NCI-H510A treated with DMSO at 0.1 percent for 48 hours (cell line): ENCODE measurements around the gene ZNF749.
A peak's percentile ranks its signal among the peaks of the same experiment; 100 is the strongest.

Experiments
- DNase-seq: peaks from one replicate; lab custom pipeline; 2025; lab: John Stamatoyannopoulos, UW

Gene ZNF749

GRCh38 chr19:57435062-57435978, at the start of gene ZNF749:
Gene ZNF749, plus strand, starts transcription at chr19:57435325. Its CDS starts 254 bp downstream, at chr19:57435579.
- DNase-seq, result peak; percentile 94

- DNase-seq, result no peak
These were observed 45.9 kb upstream of the ZNF749 start for GRCh38 chr19:57389194-57389729.

GRCh38 chr19:57389730-57390598, 45.2 kb upstream of the ZNF749 start, which contains the start of gene ZNF548:
Gene ZNF548, plus strand, starts transcription at chr19:57389854. Its CDS starts 246 bp downstream, at chr19:57390100.
- peak; percentile 87 for DNase-seq

- no peak for DNase-seq
These were observed 39.4 kb upstream of the ZNF749 start for GRCh38 chr19:57395710-57396109.

GRCh38 chr19:57398868-57399267, 36.3 kb upstream of the ZNF749 start:
- no peak for DNase-seq

GRCh38 chr19:57403737-57404563, 31.2 kb upstream of the ZNF749 start:
- no peak for DNase-seq

- no peak for DNase-seq
These were observed 28.5 kb upstream of the ZNF749 start for GRCh38 chr19:57406516-57407123.

GRCh38 chr19:57410877-57411671, 24.1 kb upstream of the ZNF749 start, which contains the start of gene ZNF17:
Gene ZNF17, plus strand, starts transcription at chr19:57411161. Its CDS starts 2,455 bp downstream, at chr19:57413616.
- peak; percentile 82 for DNase-seq

- no peak for DNase-seq
These were observed 15.7 kb upstream of the ZNF749 start for GRCh38 chr19:57419439-57419838.

GRCh38 chr19:57421037-57421436, 14.1 kb upstream of the ZNF749 start:
- no peak for DNase-seq

- peak; percentile 79 for DNase-seq
These were observed 601 bp upstream of the ZNF749 start for GRCh38 chr19:57434386-57435061.

GRCh38 chr19:57436417-57436816, 1.3 kb downstream of the ZNF749 start:
- no peak for DNase-seq

- no peak for DNase-seq
These were observed 2.8 kb downstream of the ZNF749 start for GRCh38 chr19:57437931-57438330.

GRCh38 chr19:57438925-57439324, 3.8 kb downstream of the ZNF749 start:
- DNase-seq, result no peak

- DNase-seq, result no peak
These were observed 7.0 kb downstream of the ZNF749 start for GRCh38 chr19:57441979-57442752.

GRCh38 chr19:57443121-57443696, 8.1 kb downstream of the ZNF749 start:
- DNase-seq, result no peak

- no peak for DNase-seq
These were observed 17.2 kb downstream of the ZNF749 start for GRCh38 chr19:57452307-57452706.

- DNase-seq, result no peak
These were observed 30.7 kb downstream of the ZNF749 start for GRCh38 chr19:57465680-57466381.
